A549 treated with GW870086 at 1 μM for 4 hours (cell line): Measurements from ENCODE around the gene SHCBP1. TPM values are rescaled to one million over a fixed set of nuclear protein-coding genes. Genes with fewer than 3 reads are reported as not detected.

Experiments used
- total RNA-seq: library from RNA; stranded (reverse); fragments of 200-300 nt; extraction: Qiagen RNA extraction; gene quantifications from 5 replicates; pipeline ENCODE4 v1.2.3, GENCODE V29; 2022; ENCODE audit warnings: low read depth

The SHCBP1 gene
- total RNA-seq, result 29.2 to 41.4 TPM (median 37.7 TPM) in 5 replicates

GRCh38 chr16:46621006-46621933 lies at the start of gene SHCBP1:
SHCBP1 (minus strand) TSS chr16:46621379; CDS start chr16:46621359, 20 bp downstream.

Other genes starting within 250 kb of the SHCBP1 start
- 73.9 to 93.6 TPM (median 77.5 TPM) in 5 replicates for gene VPS35, start 67.8 kb upstream of the SHCBP1 start, total RNA-seq
- 43.1 to 48.0 TPM (median 44.3 TPM) in 5 replicates for gene ORC6, start 68.3 kb upstream of the SHCBP1 start, total RNA-seq
- gene MYLK3, start 127.0 kb upstream of the SHCBP1 start, total RNA-seq, result 0.02 to 0.15 TPM (median 0.09 TPM) in 4 of 5 replicates, not detected in the other
- 5.7 to 7.9 TPM (median 6.6 TPM) in 5 replicates for gene C16orf87, start 209.8 kb upstream of the SHCBP1 start, total RNA-seq